Prostate gland (tissue), 2 donors: ENCODE results near the gene SH2D3A. TPM values are rescaled to one million over a fixed set of nuclear protein-coding genes. Genes with fewer than 3 reads are reported as not detected.

Experiments used
- DNase-seq: peaks from one replicate; pipeline ENCODE4 v3.0.0-alpha.2; 2019; ENCODE audit warnings: low spot score
- H3K27ac ChIP-seq, 2 donors: fragments of 200-600 bp; sonication (generic); 2 replicates each; pipeline ENCODE4 v1.5.1; 2017 to 2019
- H3K27me3 ChIP-seq: fragments of 200-600 bp; sonication (generic); replicated peaks from 2 replicates; pipeline ENCODE4 v1.5.1; 2019; ENCODE audit not compliant: insufficient read depth
- H3K36me3 ChIP-seq, 2 donors: fragments of 200-600 bp; sonication (generic); 1 replicate in 1 of 2; 2 replicates in 1 of 2; pipeline versions ENCODE4 v1.5.1 to v1.8.1; 2017 to 2019
- H3K4me1 ChIP-seq: fragments of 200-600 bp; sonication (generic); replicated peaks from 2 replicates; pipeline ENCODE4 v1.5.1; 2019
- H3K4me3 ChIP-seq, 2 donors: fragments of 200-600 bp; sonication (generic); 2 replicates each; pipeline ENCODE4 v1.5.1; 2017 to 2019
- H3K9me3 ChIP-seq: fragments of 200-600 bp; sonication (generic); 2 replicates; pipeline ENCODE4 v1.5.1; 2017
- CTCF ChIP-seq, 4 experiments: fragments of 200-600 bp in 2 of 4; fragments of 450-650 bp in 2 of 4; sonication (generic) in 2 of 4; IDR thresholded peaks; 1 replicate in 3 of 4; 2 replicates in 1 of 4; pipeline ENCODE4 v1.5.1; 2016 to 2019; ENCODE audit warnings: antibody characterized with exemption in 4 of 4, mild to moderate bottlenecking in 2 of 4, moderate library complexity in 2 of 4
- POLR2A ChIP-seq: fragments of 450-650 bp; IDR thresholded peaks from one replicate; pipeline ENCODE4 v1.6.1; 2016; ENCODE audit warnings: antibody characterized with exemption, mild to moderate bottlenecking
- POLR2AphosphoS5 ChIP-seq: sonication (generic); formaldehyde crosslinking; IDR thresholded peaks from one replicate; pipeline ENCODE4 v1.6.1; 2017; ENCODE audit warnings: antibody characterized with exemption
- WGBS: methylation state at CpG from one replicate; pipeline ENCODE4 v1.1.5; 2018; 5-methylcytosine and 5-hydroxymethylcytosine counted together
- intact Hi-C: fragments of 100-400 bp; cut with DNase I; formaldehyde crosslinking; loops from one replicate; pipeline ENCODE4 v1.14.2; 2022
- total RNA-seq, 2 donors: library from RNA; depleted of rRNA; stranded (reverse); fragments of >200 nt; gene quantifications; one replicate each; pipeline ENCODE4 v1.1.0, GENCODE V29; 2016

Gene SH2D3A
- total RNA-seq, 2 donors from 2014 or later: 35.5 to 45.1 TPM

GRCh38 chr19:6714749-6715555 is 52.3 kb downstream of the SH2D3A start:
- H3K27ac ChIP-seq: no peak overlapping the region
- intact Hi-C loops: no loop called here
- H3K36me3 ChIP-seq: no peaks in the 10 kb centered on the region
- H3K4me1 ChIP-seq: no peaks in the 10 kb centered on the region
- no peaks in the 10 kb centered on the region for H3K9me3 ChIP-seq
- DNase-seq: no peak
- 89% methylated on average over 11 of the region's 11 CpGs for WGBS
- TF ChIP-seq POLR2A (no peak), POLR2AphosphoS5 (no peak), CTCF (IDR thresholded peaks at IDR 0.05) (no peak)
- H3K4me3 ChIP-seq: no peak overlapping the region
- no peaks in the 10 kb centered on the region for H3K27me3 ChIP-seq

GRCh38 chr19:6713773-6714692 is 53.2 kb downstream of the SH2D3A start:
- Histone ChIP-seq H3K27ac (no peak overlapping the region), H3K9me3 (no peaks in the 10 kb centered on the region), H3K4me1 (no peaks in the 10 kb centered on the region), H3K4me3 (no peak overlapping the region), H3K27me3 (no peaks in the 10 kb centered on the region), H3K36me3 (no peaks in the 10 kb centered on the region)
- 65% methylated on average over 24 of the region's 24 CpGs for WGBS
- DNase-seq: no peak
- TF ChIP-seq POLR2A (no peak), CTCF (IDR thresholded peaks at IDR 0.05) (no peak), POLR2AphosphoS5 (no peak)
- intact Hi-C loops: no loop called here

GRCh38 chr19:6712692-6713670 is 54.3 kb downstream of the SH2D3A start:
- Histone ChIP-seq H3K36me3 (no peaks in the 10 kb centered on the region), H3K27me3 (no peaks in the 10 kb centered on the region), H3K27ac (no peak overlapping the region), H3K9me3 (no peaks in the 10 kb centered on the region), H3K4me3 (no peak overlapping the region), H3K4me1 (no peaks in the 10 kb centered on the region)
- WGBS: 94% methylated on average over 20 of the region's 20 CpGs
- TF ChIP-seq POLR2AphosphoS5: no peak
- TF ChIP-seq CTCF (IDR thresholded peaks at IDR 0.05): no peak
- TF ChIP-seq POLR2A: no peak
- DNase-seq: no peak
- intact Hi-C loops: no loop called here

GRCh38 chr19:6712231-6712630 is 55.0 kb downstream of the SH2D3A start:
- H3K27me3 ChIP-seq: no peaks in the 10 kb centered on the region
- DNase-seq: no peak
- intact Hi-C loops: no loop called here
- 92% methylated on average over 16 of the region's 16 CpGs for WGBS
- H3K27ac ChIP-seq: no peak overlapping the region
- H3K4me3 ChIP-seq: no peak overlapping the region
- no peak for TF ChIP-seq POLR2AphosphoS5
- no peak for TF ChIP-seq CTCF (IDR thresholded peaks at IDR 0.05)
- no peak for TF ChIP-seq POLR2A
- no peaks in the 10 kb centered on the region for H3K36me3 ChIP-seq
- no peaks in the 10 kb centered on the region for H3K4me1 ChIP-seq
- no peaks in the 10 kb centered on the region for H3K9me3 ChIP-seq
